Neural progenitor cell (in vitro differentiated cells): ENCODE measurements around the gene ERBB4. TPM values are rescaled to one million over a fixed set of nuclear protein-coding genes. Genes with fewer than 3 reads are reported as not detected.

Experiments used
- DNase-seq: peaks from one replicate; pipeline ENCODE4 v3.0.0-alpha.2; 2016; ENCODE audit warnings: low spot score
- H2AFZ ChIP-seq: fragments of 200-600 bp; sonication (generic); replicated peaks from 2 replicates; pipeline ENCODE4 v1.6.1; 2016; ENCODE audit warnings: antibody characterized with exemption
- H3F3A ChIP-seq: fragments of 200-600 bp; sonication (generic); 2 replicates; pipeline ENCODE4 v1.6.1; 2016; ENCODE audit warnings: antibody characterized with exemption, low read depth
- H3K27ac ChIP-seq: fragments of 200-600 bp; sonication (generic); 2 replicates; pipeline ENCODE4 v1.5.1; 2016; ENCODE audit warnings: mild to moderate bottlenecking
- H3K27me3 ChIP-seq: fragments of 200-600 bp; sonication (generic); 2 replicates; pipeline ENCODE4 v1.6.1; 2016; ENCODE audit warnings: mild to moderate bottlenecking, moderate library complexity
- H3K36me3 ChIP-seq: fragments of 200-600 bp; sonication (generic); 2 replicates; pipeline ENCODE4 v1.5.1; 2016
- H3K4me1 ChIP-seq: fragments of 200-600 bp; sonication (generic); 2 replicates; pipeline ENCODE4 v1.6.1; 2016; ENCODE audit warnings: mixed run types
- H3K4me2 ChIP-seq: fragments of 200-600 bp; sonication (generic); 2 replicates; pipeline ENCODE4 v1.6.1; 2016
- H3K4me3 ChIP-seq: fragments of 200-600 bp; sonication (generic); 2 replicates; pipeline ENCODE4 v1.5.1; 2016
- H3K79me2 ChIP-seq: fragments of 200-600 bp; sonication (generic); 2 replicates; pipeline ENCODE4 v1.6.1; 2016; ENCODE audit warnings: low read depth
- H3K9ac ChIP-seq: fragments of 200-600 bp; sonication (generic); 2 replicates; pipeline ENCODE4 v1.6.1; 2016
- H3K9me3 ChIP-seq: fragments of 200-600 bp; sonication (generic); 2 replicates; pipeline ENCODE4 v1.5.1; 2016; ENCODE audit warnings: low read depth
- H4K20me1 ChIP-seq: fragments of 200-600 bp; sonication (generic); 2 replicates; pipeline ENCODE4 v1.6.1; 2016; ENCODE audit warnings: low read depth
- H3K27ac Mint-ChIP-seq: 3 replicates; pipeline ENCODE4 v1.8.0; 2021; ENCODE audit warnings: mixed read lengths
- H3K27me3 Mint-ChIP-seq: 2 replicates; pipeline ENCODE4 v1.8.0; 2022; ENCODE audit warnings: low read depth, mild to moderate bottlenecking, inconsistent platforms, moderate library complexity, mixed read lengths; ENCODE audit not compliant: insufficient read depth
- H3K36me3 Mint-ChIP-seq: 3 replicates; pipeline ENCODE4 v1.8.0; 2021; ENCODE audit warnings: mixed read lengths
- H3K4me1 Mint-ChIP-seq: 3 replicates; pipeline ENCODE4 v1.8.0; 2021; ENCODE audit warnings: mixed read lengths
- H3K4me3 Mint-ChIP-seq: 3 replicates; pipeline ENCODE4 v1.8.0; 2021; ENCODE audit warnings: mild to moderate bottlenecking, moderate library complexity, mixed read lengths
- H3K9me3 Mint-ChIP-seq: 3 replicates; pipeline ENCODE4 v1.8.0; 2020; ENCODE audit warnings: mixed read lengths
- EZH2 ChIP-seq: fragments of 200-600 bp; sonication (generic); IDR thresholded peaks from 2 replicates; pipeline ENCODE4 v1.6.1; 2017; ENCODE audit warnings: antibody characterized with exemption, mild to moderate bottlenecking, moderate library complexity
- EZH2phosphoT487 ChIP-seq: fragments of 200-600 bp; sonication (generic); IDR thresholded peaks from 2 replicates; pipeline ENCODE4 v1.6.1; 2017; ENCODE audit warnings: antibody characterized with exemption
- total RNA-seq: library from RNA; depleted of rRNA; stranded (reverse); fragments of >200 nt; gene quantifications from 2 replicates; pipeline ENCODE4 v1.2.3, GENCODE V29; 2015; ENCODE audit warnings: low replicate concordance
- TF ChIP-seq, protein P1 (sequence below): fragments of 200-600 bp; sonication (generic); IDR thresholded peaks from 2 replicates; pipeline ENCODE4 v1.5.1; 2017; ENCODE audit warnings: antibody characterized with exemption, mild to moderate bottlenecking

The ERBB4 gene
- total RNA-seq, 1 donor from 2014 or later, result 1.5 TPM

GRCh38 chr2:212289301-212289700, 249.3 kb downstream of the ERBB4 start:
- Mint-ChIP-seq H3K36me3 (peaks cover 3% of the 10 kb centered on the region), H3K9me3 (peaks cover 5% of the 10 kb centered on the region), H3K4me3 (no peak overlapping the region), H3K27ac (no peak overlapping the region), H3K4me1 (peaks cover 16% of the 10 kb centered on the region), H3K27me3 (no peaks in the 10 kb centered on the region)
- no peak overlapping the region for H3K4me3 ChIP-seq
- H3K4me2 ChIP-seq, result no peak overlapping the region
- TF ChIP-seq, protein P1, sequence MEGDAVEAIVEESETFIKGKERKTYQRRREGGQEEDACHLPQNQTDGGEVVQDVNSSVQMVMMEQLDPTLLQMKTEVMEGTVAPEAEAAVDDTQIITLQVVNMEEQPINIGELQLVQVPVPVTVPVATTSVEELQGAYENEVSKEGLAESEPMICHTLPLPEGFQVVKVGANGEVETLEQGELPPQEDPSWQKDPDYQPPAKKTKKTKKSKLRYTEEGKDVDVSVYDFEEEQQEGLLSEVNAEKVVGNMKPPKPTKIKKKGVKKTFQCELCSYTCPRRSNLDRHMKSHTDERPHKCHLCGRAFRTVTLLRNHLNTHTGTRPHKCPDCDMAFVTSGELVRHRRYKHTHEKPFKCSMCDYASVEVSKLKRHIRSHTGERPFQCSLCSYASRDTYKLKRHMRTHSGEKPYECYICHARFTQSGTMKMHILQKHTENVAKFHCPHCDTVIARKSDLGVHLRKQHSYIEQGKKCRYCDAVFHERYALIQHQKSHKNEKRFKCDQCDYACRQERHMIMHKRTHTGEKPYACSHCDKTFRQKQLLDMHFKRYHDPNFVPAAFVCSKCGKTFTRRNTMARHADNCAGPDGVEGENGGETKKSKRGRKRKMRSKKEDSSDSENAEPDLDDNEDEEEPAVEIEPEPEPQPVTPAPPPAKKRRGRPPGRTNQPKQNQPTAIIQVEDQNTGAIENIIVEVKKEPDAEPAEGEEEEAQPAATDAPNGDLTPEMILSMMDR, result no peak
- TF ChIP-seq EZH2, result no peak
- no peak for TF ChIP-seq EZH2phosphoT487
- H3K79me2 ChIP-seq, result no peaks in the 10 kb centered on the region
- no peaks in the 10 kb centered on the region for H3K36me3 ChIP-seq
- peaks cover 7% of the 10 kb centered on the region for H3K4me1 ChIP-seq
- H3K27me3 ChIP-seq, result no peaks in the 10 kb centered on the region
- no peak overlapping the region for H3K27ac ChIP-seq
- no peak overlapping the region for H3K9ac ChIP-seq
- H4K20me1 ChIP-seq, result no peaks in the 10 kb centered on the region
- H2AFZ ChIP-seq, result no peak overlapping the region
- no peaks in the 10 kb centered on the region for H3K9me3 ChIP-seq
- DNase-seq, result no peak
- H3F3A ChIP-seq, result no peaks in the 10 kb centered on the region

DNA sequence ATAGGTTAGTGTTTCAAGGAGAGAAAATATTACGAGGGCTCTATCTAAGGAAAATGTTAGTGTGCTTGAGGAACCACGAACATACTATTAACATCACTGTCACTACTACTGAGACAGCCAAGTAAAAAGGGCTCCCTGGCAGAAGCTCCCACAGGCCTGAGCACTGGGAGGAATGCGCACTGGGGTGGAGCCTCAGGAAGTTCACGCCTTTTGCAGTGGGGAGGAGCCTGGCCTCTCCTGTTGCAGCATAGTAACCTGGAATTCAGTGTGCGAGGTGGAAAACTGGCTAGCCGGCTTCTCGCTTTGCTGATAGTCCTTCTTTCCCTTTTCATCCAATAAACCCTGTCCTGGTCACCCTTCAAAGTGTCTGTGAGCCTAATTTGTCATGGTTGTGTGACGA, 250.3 kb downstream of the ERBB4 start:
- H3K4me3 Mint-ChIP-seq, result no peak overlapping the region
- H4K20me1 ChIP-seq, result no peaks in the 10 kb centered on the region
- peaks cover 3% of the 10 kb centered on the region for H3K36me3 Mint-ChIP-seq
- TF ChIP-seq EZH2phosphoT487 (no peak), EZH2 (no peak)
- TF ChIP-seq, protein P1, result no peak
- H3K27me3 ChIP-seq, result no peaks in the 10 kb centered on the region
- H3K4me1 ChIP-seq, result peaks cover 17% of the 10 kb centered on the region
- H3K4me3 ChIP-seq, result no peak overlapping the region
- H3K9me3 ChIP-seq, result no peaks in the 10 kb centered on the region
- H3K36me3 ChIP-seq, result no peaks in the 10 kb centered on the region
- H3K4me2 ChIP-seq, result no peak overlapping the region
- H3K27ac ChIP-seq, result no peak overlapping the region
- H3K79me2 ChIP-seq, result no peaks in the 10 kb centered on the region
- no peak overlapping the region for H3K27ac Mint-ChIP-seq
- H3K27me3 Mint-ChIP-seq, result no peaks in the 10 kb centered on the region
- no peaks in the 10 kb centered on the region for H3F3A ChIP-seq
- DNase-seq, result no peak
- no peak overlapping the region for H2AFZ ChIP-seq
- H3K9ac ChIP-seq, result no peak overlapping the region
- peaks cover 20% of the 10 kb centered on the region for H3K4me1 Mint-ChIP-seq
- H3K9me3 Mint-ChIP-seq, result peaks cover 5% of the 10 kb centered on the region

- Mint-ChIP-seq H3K4me1 (peaks cover 16% of the 10 kb centered on the region), H3K27me3 (no peaks in the 10 kb centered on the region), H3K27ac (no peak overlapping the region), H3K4me3 (no peak overlapping the region), H3K9me3 (peaks cover 5% of the 10 kb centered on the region), H3K36me3 (peaks cover 5% of the 10 kb centered on the region)
- Histone ChIP-seq H3K79me2 (no peaks in the 10 kb centered on the region), H4K20me1 (no peaks in the 10 kb centered on the region), H3K27me3 (no peaks in the 10 kb centered on the region), H3F3A (no peaks in the 10 kb centered on the region), H3K4me1 (peaks cover 19% of the 10 kb centered on the region), H3K9ac (no peak overlapping the region), H2AFZ (no peak overlapping the region), H3K4me2 (peak overlapping the region; percentile 59), H3K4me3 (peak overlapping the region; percentile 1), H3K36me3 (no peaks in the 10 kb centered on the region), H3K9me3 (no peaks in the 10 kb centered on the region), H3K27ac (peak overlapping the region; percentile 79)
- TF ChIP-seq EZH2phosphoT487 (peak; percentile 36), EZH2 (no peak)
- DNase-seq, result peak; percentile 56
Observed at GRCh38 chr2:212284166-212284565, 254.4 kb downstream of the ERBB4 start.

GRCh38 chr2:212282671-212283261, 255.8 kb downstream of the ERBB4 start:
- Histone ChIP-seq H3K27me3 (no peaks in the 10 kb centered on the region), H3K4me3 (no peak overlapping the region), H3K4me2 (peak overlapping the region; percentile 59), H4K20me1 (no peaks in the 10 kb centered on the region), H3K36me3 (no peaks in the 10 kb centered on the region), H3K27ac (no peak overlapping the region), H3F3A (no peaks in the 10 kb centered on the region), H3K79me2 (no peaks in the 10 kb centered on the region), H3K9ac (no peak overlapping the region), H3K9me3 (no peaks in the 10 kb centered on the region), H3K4me1 (peaks cover 19% of the 10 kb centered on the region), H2AFZ (no peak overlapping the region)
- H3K9me3 Mint-ChIP-seq, result peaks cover 5% of the 10 kb centered on the region
- H3K4me3 Mint-ChIP-seq, result no peak overlapping the region
- H3K27me3 Mint-ChIP-seq, result no peaks in the 10 kb centered on the region
- no peak for TF ChIP-seq EZH2
- TF ChIP-seq EZH2phosphoT487, result no peak
- TF ChIP-seq, protein P1, result no peak
- DNase-seq, result no peak
- H3K4me1 Mint-ChIP-seq, result peaks cover 16% of the 10 kb centered on the region
- no peak overlapping the region for H3K27ac Mint-ChIP-seq
- peaks cover 5% of the 10 kb centered on the region for H3K36me3 Mint-ChIP-seq
